GM12878 (cell line): ENCODE results near the gene CAMKMT. TPM values are rescaled to one million over a fixed set of nuclear protein-coding genes. Genes with fewer than 3 reads are reported as not detected.

Source experiments
- ATAC-seq: fragments of 200-7000 bp; cut with Tn5 transposase; 3 replicates; pipeline ENCODE4 v1.9.1; 2020; ENCODE audit warnings: mild to moderate bottlenecking, moderate library complexity
- BruUV-seq: library from RNA; stranded (reverse); fragments of 400-500 nt; replicated peaks from 2 replicates; lab custom pipeline; 2021; lab: Mats Ljungman, UMichigan
- CTCF ChIA-PET: fragments of 300-600 bp; sonication (Branson Sonifier 250); formaldehyde crosslinking; extraction: SDS; loops from one replicate; lab custom pipeline; 2021; ENCODE audit warnings: inconsistent platforms; lab: Yijun Ruan, JAX
- POLR2A ChIA-PET: fragments of 350-600 bp; formaldehyde crosslinking; extraction: SDS; loops from one replicate; lab custom pipeline; 2021; ENCODE audit warnings: inconsistent platforms; lab: Charles Lee
- RAD21 ChIA-PET: fragments of 300-600 bp; sonication (Branson Sonifier 250); formaldehyde crosslinking; loops from one replicate; lab custom pipeline; 2023; ENCODE audit warnings: antibody characterized with exemption; ENCODE audit not compliant: unreplicated experiment; lab: Charles Lee
- SMC1A ChIA-PET: fragments of 300-600 bp; sonication (Branson Sonifier 250); formaldehyde crosslinking; loops from one replicate; lab custom pipeline; 2023; ENCODE audit not compliant: unreplicated experiment, uncharacterized antibody; lab: Charles Lee
- DNase-seq: peaks from one replicate; pipeline ENCODE4 v3.0.0-alpha.2; 2011; ENCODE audit warnings: low read depth, low spot score
- FAIRE-seq: peaks from 3 replicates; lab custom pipeline; 2011; peaks lifted over from hg19 to GRCh38; lab: Jason Lieb, UNC
- H2AFZ ChIP-seq: 2 replicates; pipeline ENCODE4 v1.6.0; 2011; ENCODE audit warnings: low read depth, low read length, control low read depth; ENCODE audit not compliant: control insufficient read depth
- H3K27ac ChIP-seq: 2 replicates; pipeline ENCODE4 v1.5.1; 2011; ENCODE audit warnings: control low read depth; ENCODE audit not compliant: control insufficient read depth, insufficient read depth
- H3K27me3 ChIP-seq, 2 experiments: replicated peaks in 1 of 2; 2 replicates each; pipeline versions ENCODE4 v1.6.0 to v1.6.1; 2011; ENCODE audit warnings: low read length in 1 of 2; ENCODE audit not compliant: control insufficient read depth in 2 of 2, insufficient read depth in 2 of 2
- H3K36me3 ChIP-seq, 2 experiments: 2 replicates each; pipeline ENCODE4 v1.5.1; 2011; ENCODE audit warnings: low read length in 1 of 2; ENCODE audit not compliant: control insufficient read depth in 2 of 2, insufficient read depth in 2 of 2
- H3K4me1 ChIP-seq: 2 replicates; pipeline ENCODE4 v1.6.1; 2011; ENCODE audit warnings: mild to moderate bottlenecking, low read length, moderate library complexity, mixed read lengths; ENCODE audit not compliant: control insufficient read depth, insufficient read depth
- H3K4me2 ChIP-seq: 2 replicates; pipeline ENCODE4 v1.6.0; 2011; ENCODE audit warnings: control low read depth; ENCODE audit not compliant: control insufficient read depth, insufficient read depth
- H3K4me3 ChIP-seq: fragments of 200-600 bp; sonication (generic); 2 replicates; pipeline ENCODE4 v1.5.1; 2016
- H3K79me2 ChIP-seq: 2 replicates; pipeline ENCODE4 v1.6.0; 2011; ENCODE audit warnings: low read length; ENCODE audit not compliant: control insufficient read depth, insufficient read depth
- H3K9ac ChIP-seq: 2 replicates; pipeline ENCODE4 v1.8.0; 2011; ENCODE audit warnings: low read length, control low read depth, mixed read lengths; ENCODE audit not compliant: control insufficient read depth, insufficient read depth
- H3K9me3 ChIP-seq: replicated peaks from 3 replicates; pipeline ENCODE4 v1.5.1; 2011; ENCODE audit warnings: mild to moderate bottlenecking, low read length; ENCODE audit not compliant: control insufficient read depth, insufficient read depth
- H4K20me1 ChIP-seq: 2 replicates; pipeline ENCODE4 v1.6.0; 2011; ENCODE audit not compliant: control insufficient read depth, insufficient read depth
- ATF7 ChIP-seq: fragments of 450-650 bp; IDR thresholded peaks from 2 replicates; pipeline ENCODE4 v1.6.1; 2016; ENCODE audit warnings: low read depth, mild to moderate bottlenecking
- CREB1 ChIP-seq: IDR thresholded peaks from 2 replicates; pipeline ENCODE4 v1.6.1; 2012; ENCODE audit warnings: low read depth, mild to moderate bottlenecking, inconsistent platforms
- CREM ChIP-seq: IDR thresholded peaks from 2 replicates; pipeline ENCODE4 v1.6.1; 2014; ENCODE audit warnings: antibody characterized with exemption, low read depth
- ETV6 ChIP-seq, 2 experiments: fragments of 450-650 bp in 1 of 2; IDR thresholded peaks in 1 of 2; conservative IDR thresholded peaks in 1 of 2; 2 replicates each; pipeline ENCODE4 v1.6.1; 2014; ENCODE audit warnings: antibody characterized with exemption in 1 of 2, borderline replicate concordance in 1 of 2, low read depth in 1 of 2, mild to moderate bottlenecking in 1 of 2, moderate library complexity in 1 of 2
- HDAC6 ChIP-seq: fragments of 200-600 bp; sonication (generic); IDR thresholded peaks from one replicate; pipeline ENCODE4 v1.8.0; 2017; ENCODE audit warnings: antibody characterized with exemption; ENCODE audit not compliant: unreplicated experiment
- HDGF ChIP-seq: fragments of 450-650 bp; IDR thresholded peaks from 2 replicates; pipeline ENCODE4 v1.6.1; 2016; ENCODE audit warnings: antibody characterized with exemption
- IKZF1 ChIP-seq: fragments of 450-650 bp; conservative IDR thresholded peaks from 2 replicates; pipeline ENCODE4 v1.6.1; 2017; ENCODE audit warnings: antibody characterized with exemption, mild to moderate bottlenecking
- JUNB ChIP-seq: IDR thresholded peaks from 2 replicates; pipeline ENCODE4 v1.6.1; 2016; ENCODE audit warnings: antibody characterized with exemption, mild to moderate bottlenecking
- KAT2A ChIP-seq: conservative IDR thresholded peaks from 2 replicates; pipeline ENCODE4 v1.6.1; 2011; ENCODE audit warnings: low read depth, low read length; ENCODE audit not compliant: control insufficient read depth
- MEF2A ChIP-seq: IDR thresholded peaks from 2 replicates; pipeline ENCODE4 v1.6.1; 2011; ENCODE audit warnings: low read depth, mild to moderate bottlenecking, low read length, moderate library complexity; ENCODE audit not compliant: insufficient read depth
- PAX8 ChIP-seq: fragments of 450-650 bp; IDR thresholded peaks from 2 replicates; pipeline ENCODE4 v1.6.1; 2017; ENCODE audit warnings: mild to moderate bottlenecking, moderate library complexity
- POLR2AphosphoS2 ChIP-seq: IDR thresholded peaks from 2 replicates; pipeline ENCODE4 v1.6.1; 2011; ENCODE audit warnings: low read depth, mild to moderate bottlenecking, low read length, improper control_type of control experiment, moderate library complexity
- POLR2AphosphoS5 ChIP-seq: IDR thresholded peaks from 2 replicates; pipeline ENCODE4 v1.6.1; 2011; ENCODE audit warnings: mild to moderate bottlenecking, low read length, inconsistent platforms
- RAD21 ChIP-seq: IDR thresholded peaks from 2 replicates; pipeline ENCODE4 v1.6.1; 2011; ENCODE audit warnings: mild to moderate bottlenecking, low read depth, low read length, moderate library complexity; ENCODE audit not compliant: insufficient read depth
- SMAD1 ChIP-seq: fragments of 450-650 bp; IDR thresholded peaks from 2 replicates; pipeline ENCODE4 v1.6.1; 2018; ENCODE audit warnings: mild to moderate bottlenecking, low read depth; ENCODE audit not compliant: partially characterized antibody
- YY1 ChIP-seq: IDR thresholded peaks from 2 replicates; pipeline ENCODE4 v1.6.1; 2011; ENCODE audit warnings: low read depth, mild to moderate bottlenecking, low read length
- ZSCAN29 ChIP-seq: fragments of 450-650 bp; IDR thresholded peaks from 2 replicates; pipeline ENCODE4 v1.6.1; 2017; ENCODE audit warnings: mild to moderate bottlenecking, moderate library complexity
- WGBS: methylation state at CpG from one replicate; pipeline ENCODE4 v1.1.6; 2016; ENCODE audit warnings: low lambda C conversion rate; ENCODE audit not compliant: insufficient replicate concordance, insufficient coverage; ENCODE audit errors: missing lambda C conversion rate; 5-methylcytosine and 5-hydroxymethylcytosine counted together
- in situ Hi-C: fragments of 300-500 bp; cut with MboI; formaldehyde crosslinking; loops from 9 replicates; pipeline ENCODE4 v1.14.3; 2018; ENCODE audit warnings: mixed read lengths
- intact Hi-C: fragments of 100-400 bp; cut with micrococcal nuclease; formaldehyde crosslinking; loops from one replicate; pipeline ENCODE4 v1.14.2; 2022; ENCODE audit not compliant: unreplicated experiment
- polyA plus RNA-seq, 11 experiments: library from polyadenylated mRNA; depleted of rRNA in 4 of 11; unstranded in 6 of 11; stranded (reverse) in 5 of 11; fragments of >200 nt; fragmentation: Nextera tagmentation in 4 of 11; fragmentation: Illumina TruSeq in 1 of 11; extraction: Ambion mirVana in 4 of 11; extraction: Trizol in 1 of 11; gene quantifications; 1 replicate in 1 of 11; 2 replicates in 10 of 11; pipeline versions ENCODE4 v1.2.1 to v1.2.3, GENCODE V29; 2011 to 2016; ENCODE audit warnings: inconsistent platforms in 2 of 11, missing spikeins in 2 of 11, low read depth in 1 of 11
- total RNA-seq, 4 experiments: library from RNA; depleted of rRNA in 3 of 4; stranded (reverse); fragments of >200 nt in 3 of 4; fragmentation: Illumina TruSeq in 1 of 4; extraction: Trizol in 1 of 4; gene quantifications; 2 replicates each; pipeline versions ENCODE4 v1.2.1 to v1.2.3, GENCODE V29; 2013 to 2021
- TF ChIP-seq, protein P1 (sequence below): fragments of 450-650 bp; IDR thresholded peaks from 2 replicates; pipeline ENCODE4 v1.6.1; 2016; ENCODE audit warnings: mild to moderate bottlenecking, moderate library complexity, borderline replicate concordance
- TF ChIP-seq, protein P2 (sequence below): IDR thresholded peaks from 2 replicates; pipeline ENCODE4 v1.6.1; 2012; ENCODE audit warnings: low read depth, low read length, improper control_type of control experiment

The CAMKMT gene
- total and polyA plus RNA-seq, 10 of the 15 experiments (the other 5 are each of a cell fraction or from before 2014, with no cell fraction given): 2.7 to 16.0 (median 11.8) TPM

DNA sequence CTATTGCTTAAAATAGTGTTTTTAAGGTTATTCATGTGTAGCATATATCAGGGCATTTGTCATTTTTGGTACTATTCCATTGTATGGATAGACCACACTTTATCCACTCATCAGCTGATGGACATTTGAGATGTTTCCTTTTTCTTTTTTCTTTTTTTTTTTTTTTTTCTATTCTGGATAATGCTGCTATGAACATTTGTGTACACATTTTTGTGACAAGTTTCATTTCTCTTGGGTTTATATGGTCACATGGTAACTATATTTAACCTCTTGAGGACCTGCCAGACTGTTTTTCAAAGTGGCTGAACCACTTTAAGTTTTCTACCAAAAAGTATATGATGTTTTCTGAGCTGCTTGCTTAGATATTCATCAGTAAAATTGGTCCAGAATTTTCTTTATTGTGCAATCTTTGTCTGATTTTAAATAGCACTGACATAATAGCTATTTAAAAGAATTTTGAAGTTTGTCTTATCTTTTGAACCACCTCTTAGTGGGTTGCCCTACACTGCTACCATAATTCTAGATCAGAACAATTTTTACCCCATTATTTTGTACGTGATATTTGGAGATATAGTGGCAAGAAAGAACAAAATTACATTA is 360.4 kb downstream of the CAMKMT start (continued):
- TF ChIP-seq, protein P1, sequence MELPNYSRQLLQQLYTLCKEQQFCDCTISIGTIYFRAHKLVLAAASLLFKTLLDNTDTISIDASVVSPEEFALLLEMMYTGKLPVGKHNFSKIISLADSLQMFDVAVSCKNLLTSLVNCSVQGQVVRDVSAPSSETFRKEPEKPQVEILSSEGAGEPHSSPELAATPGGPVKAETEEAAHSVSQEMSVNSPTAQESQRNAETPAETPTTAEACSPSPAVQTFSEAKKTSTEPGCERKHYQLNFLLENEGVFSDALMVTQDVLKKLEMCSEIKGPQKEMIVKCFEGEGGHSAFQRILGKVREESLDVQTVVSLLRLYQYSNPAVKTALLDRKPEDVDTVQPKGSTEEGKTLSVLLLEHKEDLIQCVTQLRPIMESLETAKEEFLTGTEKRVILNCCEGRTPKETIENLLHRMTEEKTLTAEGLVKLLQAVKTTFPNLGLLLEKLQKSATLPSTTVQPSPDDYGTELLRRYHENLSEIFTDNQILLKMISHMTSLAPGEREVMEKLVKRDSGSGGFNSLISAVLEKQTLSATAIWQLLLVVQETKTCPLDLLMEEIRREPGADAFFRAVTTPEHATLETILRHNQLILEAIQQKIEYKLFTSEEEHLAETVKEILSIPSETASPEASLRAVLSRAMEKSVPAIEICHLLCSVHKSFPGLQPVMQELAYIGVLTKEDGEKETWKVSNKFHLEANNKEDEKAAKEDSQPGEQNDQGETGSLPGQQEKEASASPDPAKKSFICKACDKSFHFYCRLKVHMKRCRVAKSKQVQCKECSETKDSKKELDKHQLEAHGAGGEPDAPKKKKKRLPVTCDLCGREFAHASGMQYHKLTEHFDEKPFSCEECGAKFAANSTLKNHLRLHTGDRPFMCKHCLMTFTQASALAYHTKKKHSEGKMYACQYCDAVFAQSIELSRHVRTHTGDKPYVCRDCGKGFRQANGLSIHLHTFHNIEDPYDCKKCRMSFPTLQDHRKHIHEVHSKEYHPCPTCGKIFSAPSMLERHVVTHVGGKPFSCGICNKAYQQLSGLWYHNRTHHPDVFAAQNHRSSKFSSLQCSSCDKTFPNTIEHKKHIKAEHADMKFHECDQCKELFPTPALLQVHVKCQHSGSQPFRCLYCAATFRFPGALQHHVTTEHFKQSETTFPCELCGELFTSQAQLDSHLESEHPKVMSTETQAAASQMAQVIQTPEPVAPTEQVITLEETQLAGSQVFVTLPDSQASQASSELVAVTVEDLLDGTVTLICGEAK: 0 out of 2 replicates have a peak, but pooled peaks have one; percentile 21
- TF ChIP-seq, protein P2, sequence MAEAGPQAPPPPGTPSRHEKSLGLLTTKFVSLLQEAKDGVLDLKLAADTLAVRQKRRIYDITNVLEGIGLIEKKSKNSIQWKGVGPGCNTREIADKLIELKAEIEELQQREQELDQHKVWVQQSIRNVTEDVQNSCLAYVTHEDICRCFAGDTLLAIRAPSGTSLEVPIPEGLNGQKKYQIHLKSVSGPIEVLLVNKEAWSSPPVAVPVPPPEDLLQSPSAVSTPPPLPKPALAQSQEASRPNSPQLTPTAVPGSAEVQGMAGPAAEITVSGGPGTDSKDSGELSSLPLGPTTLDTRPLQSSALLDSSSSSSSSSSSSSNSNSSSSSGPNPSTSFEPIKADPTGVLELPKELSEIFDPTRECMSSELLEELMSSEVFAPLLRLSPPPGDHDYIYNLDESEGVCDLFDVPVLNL: no peak
- TF ChIP-seq HDGF: no peak

DNA sequence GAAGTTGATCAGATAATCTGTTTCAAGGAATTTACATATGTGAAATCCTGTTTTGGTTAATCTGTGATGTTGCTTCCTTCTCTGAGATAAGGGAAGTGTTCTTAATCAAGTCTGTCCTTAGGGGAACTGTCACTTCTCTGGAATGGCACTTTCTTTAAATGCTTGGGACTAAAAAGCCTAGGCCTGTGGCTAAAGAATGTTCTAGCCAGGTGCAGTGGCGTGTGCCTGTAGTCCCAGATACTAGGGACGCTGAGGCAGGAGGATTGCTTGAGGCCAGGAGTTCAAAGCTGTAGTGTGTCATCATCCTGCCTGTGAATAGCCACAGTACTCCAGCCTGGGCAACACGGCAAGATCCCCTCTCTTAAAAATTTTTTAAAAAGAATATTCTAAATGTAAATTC is 362.2 kb downstream of the CAMKMT start:
- Histone ChIP-seq H3K9me3 (no peaks in the 10 kb centered on the region), H3K4me2 (no peak overlapping the region), H3K27me3 (no peaks in the 10 kb centered on the region), H3K4me1 (peaks cover 19% of the 10 kb centered on the region), H3K79me2 (no peaks in the 10 kb centered on the region), H4K20me1 (no peaks in the 10 kb centered on the region), H3K9ac (no peak overlapping the region), H2AFZ (no peak overlapping the region), H3K27ac (no peak overlapping the region), H3K4me3 (no peak overlapping the region), H3K36me3 (no peaks in the 10 kb centered on the region)
- intact Hi-C loops (no loop called here), in situ Hi-C loops (no loop called here)
- ChIA-PET POLR2A (no interaction called here), SMC1A (interaction anchor here (1.6 to 3.2 kb wide), 4 partner anchors 8 to 164 kb away, joined by 4 to 10 read pairs (median 8); no protein-coding TSS in a partner anchor), CTCF (interaction anchor here (1.5 to 2.5 kb wide), 3 partner anchors 15 to 56 kb away, joined by 3 to 19 read pairs (median 4); no protein-coding TSS in a partner anchor), RAD21 (interaction anchor here (2.4 kb wide), 1 partner anchor 56 kb away, joined by 10 read pairs; no protein-coding TSS in a partner anchor)
- FAIRE-seq (no peak), ATAC-seq (no peak), DNase-seq (no peak)
- TF ChIP-seq YY1 (no peak), MEF2A (no peak), ZSCAN29 (no peak), ATF7 (no peak), PAX8 (no peak), CREM (no peak), SMAD1 (no peak), HDAC6 (no peak), POLR2AphosphoS5 (no peak), KAT2A (no peak), IKZF1 (no peak), HDGF (no peak), CREB1 (no peak), ETV6 (conservative IDR thresholded peaks at IDR 0.05 in 1 of 2, IDR thresholded peaks at IDR 0.05 in 1 of 2; ENCODE audit: borderline replicate concordance in 1 of 2, low read depth in 1 of 2) (no peak), JUNB (no peak), POLR2AphosphoS2 (no peak), RAD21 (no peak)
- no TSS peak for BruUV-seq
- WGBS: 98% methylated on average over 3 of the region's 3 CpGs
